GM18526 (cell line): ENCODE results near the gene LRP3.

Source experiments
- POLR2A ChIP-seq: IDR thresholded peaks from 3 replicates; pipeline ENCODE4 v1.6.1; 2011; ENCODE audit not compliant: insufficient read length; ENCODE audit errors: extremely low read depth

Gene LRP3

DNA sequence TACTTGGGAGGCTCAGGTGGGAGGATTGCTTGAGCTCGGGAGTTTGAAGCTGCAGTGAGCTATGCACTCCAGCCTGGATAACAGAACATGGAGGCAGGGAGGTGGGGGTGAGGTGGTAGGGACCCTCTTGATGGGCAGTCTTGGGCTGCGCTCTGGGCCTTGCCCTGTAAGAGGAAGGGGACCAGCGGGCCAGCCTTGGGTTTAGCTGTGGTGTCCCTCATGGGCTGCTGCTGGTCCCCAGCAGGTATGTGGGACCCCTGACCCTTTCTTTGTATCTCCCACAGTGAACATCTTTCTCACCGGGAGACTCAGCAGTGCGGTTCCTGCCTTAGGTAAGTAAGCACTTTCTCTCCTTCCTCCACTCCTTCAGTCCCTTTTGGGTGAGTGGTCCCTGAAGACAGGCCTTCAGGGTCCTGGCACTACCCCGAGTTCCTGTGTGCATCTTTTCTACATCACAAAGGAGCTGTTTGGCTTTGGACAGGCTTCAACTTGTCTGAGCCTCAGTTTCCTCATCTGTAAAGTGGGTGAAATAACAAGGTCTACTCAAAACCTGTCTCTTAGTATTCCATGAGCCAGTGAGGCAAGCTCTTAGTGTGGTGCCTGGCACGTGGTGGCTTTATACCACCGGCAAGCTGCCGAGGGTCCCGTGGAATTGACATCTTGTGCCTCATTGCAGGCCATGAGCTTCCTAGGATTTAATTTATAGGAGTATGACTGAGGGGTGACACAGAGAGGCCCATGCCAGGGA, 2.5 kb downstream of the LRP3 start:
- no peak for TF ChIP-seq POLR2A

DNA sequence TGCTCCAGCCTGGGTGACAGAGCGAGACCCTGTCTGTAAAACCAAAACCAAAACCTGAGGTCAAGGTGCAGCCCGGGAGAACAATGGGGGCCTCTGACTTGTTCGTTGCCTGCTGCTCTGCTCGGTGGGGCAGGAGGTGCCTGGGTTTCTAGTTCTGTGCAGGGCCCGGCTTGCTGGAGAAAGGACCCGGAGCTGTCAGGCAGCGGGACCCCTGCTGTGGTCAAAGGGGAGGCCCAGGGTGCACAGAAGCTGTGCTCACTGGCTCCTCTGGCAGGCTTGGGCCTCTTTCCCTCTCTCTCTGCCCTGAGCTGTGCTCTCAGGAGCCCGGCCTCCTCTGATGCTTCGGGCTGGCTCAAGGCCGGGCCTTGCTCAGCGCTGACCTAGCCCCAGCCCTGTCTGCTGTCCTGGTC, 3.5 kb downstream of the LRP3 start:
- TF ChIP-seq POLR2A, result no peak

DNA sequence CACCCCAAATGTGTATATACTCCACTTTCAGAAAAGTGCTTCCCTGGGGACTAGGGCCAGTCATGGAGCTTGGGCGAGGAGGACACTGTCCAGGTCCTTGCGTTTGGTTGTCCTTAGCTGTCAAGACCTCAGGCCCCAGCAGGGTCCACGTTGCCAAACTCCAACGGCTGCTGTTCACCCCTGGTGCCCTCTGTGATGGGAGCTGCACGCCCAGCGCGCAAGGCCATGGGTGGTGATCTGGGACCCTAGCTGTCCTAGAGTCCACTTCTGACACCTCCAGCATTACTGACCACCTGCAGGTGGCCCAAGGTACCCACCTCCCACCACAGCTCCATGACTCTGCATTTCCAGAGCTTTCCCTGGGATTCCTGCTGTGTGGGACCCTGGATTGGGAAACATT, 4.0 kb downstream of the LRP3 start:
- no peak for TF ChIP-seq POLR2A

DNA sequence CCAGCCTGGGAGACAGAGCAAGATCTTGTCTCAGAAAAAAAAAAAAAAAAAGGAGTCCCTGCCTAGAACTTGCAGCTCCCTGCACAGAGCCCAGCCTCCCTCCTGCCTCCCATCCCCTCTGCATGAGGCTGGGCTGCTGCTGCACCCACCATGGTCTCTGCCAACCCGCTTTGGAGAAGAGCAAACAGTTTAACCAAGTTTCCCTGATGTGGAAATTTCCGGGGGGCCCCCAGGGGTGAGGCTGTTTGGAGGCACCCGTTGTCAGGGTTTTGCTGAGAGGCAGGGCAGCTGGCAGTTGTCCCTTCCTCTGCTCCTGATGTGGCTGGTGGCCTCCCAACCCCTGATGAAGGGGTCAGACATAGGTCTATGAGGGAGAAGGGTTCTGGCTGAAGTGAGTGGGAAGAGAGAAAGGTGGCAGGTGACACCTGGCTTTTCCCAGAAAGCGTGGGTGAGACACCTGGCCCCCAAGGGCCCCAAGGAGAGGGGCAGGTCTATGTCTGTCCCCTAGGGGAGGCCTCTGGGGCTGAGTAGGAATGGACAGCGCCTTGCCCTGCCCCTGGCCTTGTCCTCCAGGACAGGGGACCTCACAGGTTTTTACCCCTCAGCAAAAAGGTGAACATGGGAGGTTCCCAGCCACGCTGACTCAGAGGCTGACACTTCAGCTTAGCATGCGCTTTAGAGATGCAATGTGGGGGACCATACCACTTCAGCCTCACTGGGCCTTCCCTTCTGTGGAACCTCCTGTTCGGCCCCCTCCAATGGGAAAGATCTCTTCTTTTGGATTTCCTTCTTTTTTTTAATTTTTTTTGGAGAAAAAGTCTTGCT, 5.5 kb downstream of the LRP3 start:
- TF ChIP-seq POLR2A, result no peak

DNA sequence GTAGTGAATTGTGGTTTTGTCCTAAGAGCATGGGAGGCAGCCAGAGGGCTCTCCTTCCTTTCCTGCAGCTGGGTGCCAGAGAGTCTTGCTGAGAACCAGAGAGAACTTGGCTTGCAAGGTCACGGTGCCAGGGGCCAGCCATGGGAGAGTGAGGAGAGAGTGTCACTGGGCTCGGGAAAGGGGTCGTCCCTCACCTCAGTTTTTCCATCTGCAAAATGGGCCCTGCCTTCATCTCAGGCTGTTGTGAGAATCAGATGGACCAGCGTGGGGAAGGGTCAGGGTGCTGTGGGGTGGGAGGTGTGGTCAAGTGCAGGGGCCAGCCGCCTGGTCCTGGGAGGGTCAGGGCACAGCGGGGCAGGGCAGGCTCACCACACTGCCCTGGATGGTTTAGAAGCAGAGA, 7.3 kb downstream of the LRP3 start:
- no peak for TF ChIP-seq POLR2A

DNA sequence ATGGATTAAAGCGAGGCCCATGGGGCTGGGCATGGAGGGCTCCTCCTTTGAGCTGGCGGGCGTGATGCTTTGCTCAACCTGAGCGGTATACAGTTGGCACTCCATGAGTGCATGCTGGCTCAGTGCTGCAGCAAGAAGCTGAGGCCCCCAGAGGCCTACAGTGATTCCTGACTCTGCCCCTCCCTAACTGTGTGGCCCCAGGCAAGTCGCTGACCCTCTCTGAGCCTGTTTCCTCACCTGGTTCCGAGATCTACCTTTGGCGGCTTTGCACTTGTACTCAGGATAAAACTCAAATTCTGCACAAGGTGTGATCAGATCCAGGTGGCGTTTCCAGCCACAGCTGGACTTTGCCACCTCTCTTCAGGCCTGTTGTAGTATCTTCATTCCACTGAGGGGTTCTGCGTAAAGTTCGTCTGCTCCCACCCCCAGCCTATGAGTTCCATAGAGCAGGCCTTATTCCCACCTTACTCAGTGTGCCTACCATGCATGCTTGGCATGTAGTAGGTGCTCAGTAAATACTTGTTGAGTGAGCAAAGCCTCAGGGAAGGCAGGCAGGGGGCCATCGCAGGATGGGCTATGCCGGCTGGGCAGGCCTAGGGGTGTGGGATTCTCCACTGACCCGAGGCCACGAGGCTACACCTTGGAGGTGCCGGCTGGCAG, 7.9 kb downstream of the LRP3 start:
- no peak for TF ChIP-seq POLR2A

DNA sequence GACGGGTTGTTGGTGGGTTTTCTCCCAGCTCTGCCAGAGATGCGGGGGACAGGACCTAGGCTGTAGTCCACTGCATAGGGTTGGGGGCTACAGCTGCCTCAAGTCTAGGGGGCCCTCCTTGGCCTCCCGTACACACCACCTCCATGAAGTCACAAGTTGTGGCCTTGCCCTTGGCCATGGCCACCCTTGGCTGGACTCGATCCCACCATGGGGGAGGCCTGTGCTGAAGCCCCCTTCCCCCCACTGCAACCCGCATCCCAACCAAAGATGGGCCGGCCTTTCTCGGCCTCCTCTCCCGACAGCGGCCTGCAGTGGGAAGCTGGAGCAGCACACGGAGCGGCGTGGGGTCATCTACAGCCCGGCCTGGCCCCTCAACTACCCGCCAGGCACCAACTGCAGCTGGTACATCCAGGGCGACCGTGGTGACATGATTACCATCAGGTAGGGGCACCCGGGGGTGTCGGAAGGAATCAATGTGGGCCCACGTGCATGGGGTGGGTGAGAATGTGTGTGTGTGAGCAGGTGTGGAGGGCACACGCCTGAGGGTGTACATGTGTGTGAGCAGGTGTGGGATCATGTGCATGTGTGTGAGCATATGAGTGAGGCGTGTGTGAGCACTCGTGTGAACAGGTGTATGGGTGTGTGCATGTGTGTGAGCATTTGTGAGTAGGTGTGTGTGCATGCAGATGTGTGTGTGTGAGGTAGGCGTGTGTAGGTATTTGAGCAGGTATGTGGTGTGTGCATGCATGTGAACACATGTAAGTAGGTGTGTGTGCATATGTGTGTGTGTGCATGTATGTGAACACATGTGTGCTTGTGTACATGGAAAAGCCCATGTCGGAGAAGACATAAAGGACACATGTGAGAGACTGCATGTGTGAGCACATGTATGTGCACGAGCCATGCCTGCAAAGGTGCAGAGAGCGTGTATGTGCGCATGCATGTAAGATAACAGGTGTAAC, 8.7 kb downstream of the LRP3 start:
- TF ChIP-seq POLR2A, result no peak

DNA sequence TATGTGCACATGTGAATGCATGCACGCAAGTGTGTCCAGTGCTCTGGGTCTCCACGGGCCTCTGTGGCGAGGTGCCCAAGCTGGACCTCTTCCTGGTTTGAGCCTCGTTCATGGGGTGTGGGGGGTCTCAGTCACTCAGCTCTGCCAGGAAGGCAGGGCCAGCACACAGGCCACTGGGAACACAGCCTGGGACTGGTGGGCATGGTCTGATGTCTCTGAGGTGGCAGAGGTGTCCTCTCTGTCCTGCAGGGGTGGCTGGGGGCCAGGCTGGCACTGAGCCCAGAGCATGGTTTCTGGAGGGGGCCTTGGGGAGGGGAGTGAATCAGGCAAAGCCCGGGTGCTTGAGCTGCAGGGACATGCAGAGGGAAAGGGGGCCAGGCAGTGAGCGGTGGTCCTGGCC, 9.4 kb downstream of the LRP3 start:
- no peak for TF ChIP-seq POLR2A

DNA sequence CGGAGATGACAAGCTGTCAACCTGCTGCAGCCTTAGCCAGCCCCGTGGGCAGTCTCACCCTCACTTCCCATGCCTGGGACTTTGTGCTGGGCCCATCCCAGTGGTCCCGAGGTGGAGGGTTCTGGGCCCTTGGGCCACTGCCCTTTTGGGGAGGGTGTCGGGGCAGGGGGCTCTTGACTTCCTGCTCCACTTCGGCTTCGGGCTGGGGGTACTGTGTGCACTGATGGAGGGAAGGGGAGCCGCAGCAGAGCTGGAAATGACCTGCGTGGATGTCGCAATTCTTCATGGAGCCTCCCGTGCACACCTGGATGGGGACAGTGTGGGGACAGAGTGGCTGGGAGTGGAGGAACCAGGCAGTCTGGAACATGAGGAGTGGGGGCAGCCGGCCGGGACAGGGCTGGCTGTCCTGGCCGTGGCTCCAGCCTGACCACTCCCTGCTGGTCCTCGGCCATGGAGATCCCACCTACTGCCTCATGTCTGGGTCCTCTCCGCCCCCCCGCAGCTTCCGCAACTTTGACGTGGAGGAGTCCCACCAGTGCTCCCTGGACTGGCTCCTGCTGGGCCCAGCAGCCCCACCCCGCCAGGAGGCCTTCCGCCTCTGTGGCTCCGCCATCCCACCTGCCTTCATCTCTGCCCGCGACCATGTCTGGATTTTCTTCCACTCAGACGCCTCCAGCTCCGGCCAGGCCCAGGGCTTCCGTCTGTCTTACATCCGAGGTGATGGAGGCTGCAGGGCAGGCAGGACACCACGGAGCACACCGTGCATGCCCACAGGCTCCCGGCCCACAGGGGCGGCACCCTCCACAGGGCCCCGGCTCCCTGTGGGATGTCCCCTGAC, 10.2 kb downstream of the LRP3 start:
- TF ChIP-seq POLR2A, result no peak

DNA sequence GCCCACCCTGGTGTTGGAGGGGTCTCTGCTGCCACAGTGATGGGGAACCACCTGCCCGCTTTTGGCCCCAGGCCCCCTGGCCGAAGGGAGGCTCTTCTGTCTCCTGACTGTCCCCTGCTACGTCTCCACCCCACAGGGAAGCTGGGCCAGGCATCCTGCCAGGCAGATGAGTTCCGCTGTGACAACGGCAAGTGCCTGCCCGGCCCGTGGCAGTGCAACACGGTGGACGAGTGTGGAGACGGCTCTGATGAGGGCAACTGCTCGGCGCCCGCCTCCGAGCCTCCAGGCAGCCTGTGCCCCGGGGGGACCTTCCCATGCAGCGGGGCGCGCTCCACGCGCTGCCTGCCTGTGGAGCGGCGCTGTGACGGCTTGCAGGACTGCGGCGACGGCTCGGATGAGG, 11.0 kb downstream of the LRP3 start:
- TF ChIP-seq POLR2A, result no peak

DNA sequence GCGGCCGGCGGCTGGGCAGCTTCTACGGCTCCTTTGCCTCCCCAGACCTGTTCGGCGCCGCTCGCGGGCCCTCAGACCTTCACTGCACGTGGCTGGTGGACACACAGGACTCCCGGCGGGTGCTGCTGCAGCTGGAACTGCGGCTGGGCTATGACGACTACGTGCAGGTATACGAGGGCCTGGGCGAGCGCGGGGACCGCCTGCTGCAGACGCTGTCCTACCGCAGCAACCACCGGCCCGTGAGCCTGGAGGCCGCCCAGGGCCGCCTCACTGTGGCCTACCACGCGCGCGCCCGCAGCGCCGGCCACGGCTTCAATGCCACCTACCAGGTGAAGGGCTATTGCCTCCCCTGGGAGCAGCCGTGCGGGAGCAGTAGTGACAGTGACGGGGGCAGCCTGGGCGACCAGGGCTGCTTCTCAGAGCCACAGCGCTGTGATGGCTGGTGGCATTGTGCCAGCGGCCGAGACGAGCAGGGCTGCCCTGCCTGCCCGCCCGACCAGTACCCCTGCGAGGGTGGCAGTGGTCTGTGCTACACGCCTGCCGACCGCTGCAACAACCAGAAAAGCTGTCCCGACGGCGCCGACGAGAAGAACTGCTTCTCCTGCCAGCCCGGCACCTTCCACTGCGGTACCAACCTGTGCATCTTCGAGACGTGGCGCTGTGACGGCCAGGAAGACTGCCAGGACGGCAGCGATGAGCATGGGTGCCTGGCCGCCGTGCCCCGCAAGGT, 11.6 kb downstream of the LRP3 start:
- TF ChIP-seq POLR2A, result no peak

DNA sequence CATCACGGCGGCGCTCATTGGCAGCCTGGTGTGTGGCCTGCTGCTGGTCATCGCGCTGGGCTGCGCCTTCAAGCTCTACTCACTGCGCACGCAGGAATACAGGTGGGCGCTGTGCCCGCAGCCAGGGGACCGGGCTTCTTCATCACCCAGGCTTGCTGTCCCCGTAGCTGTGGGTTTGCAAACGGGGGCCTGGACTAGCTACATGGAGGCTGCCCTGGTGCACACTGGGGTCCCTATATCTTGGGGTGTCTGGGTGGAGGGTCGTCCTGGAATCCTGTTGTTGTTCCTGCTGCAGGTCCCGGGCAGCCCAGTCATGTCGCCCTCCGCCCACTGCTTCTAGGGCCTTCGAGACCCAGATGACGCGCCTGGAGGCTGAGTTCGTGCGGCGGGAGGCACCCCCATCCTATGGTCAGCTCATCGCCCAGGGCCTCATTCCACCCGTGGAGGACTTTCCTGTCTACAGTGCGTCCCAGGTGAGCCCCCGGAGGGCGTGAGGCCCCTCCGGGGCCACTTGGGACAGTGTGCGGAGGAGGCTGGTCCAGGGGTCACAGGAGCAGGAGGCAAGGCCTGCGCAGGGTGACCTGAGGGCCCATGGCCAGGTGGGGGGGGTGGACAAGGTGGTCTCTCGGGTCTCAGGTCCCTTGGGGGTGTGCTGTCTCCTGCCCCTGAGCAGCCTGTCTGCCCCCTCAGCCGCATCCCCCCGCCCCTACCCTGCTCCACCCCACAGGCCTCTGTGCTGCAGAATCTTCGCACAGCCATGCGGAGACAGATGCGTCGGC, 12.3 kb downstream of the LRP3 start:
- TF ChIP-seq POLR2A, result no peak
